ENCODE measurements around the gene ATXN3L.

Gene ATXN3L

GRCh38 chrX:13319953-13320352 is at the start of gene ATXN3L:
Gene ATXN3L, minus strand, starts transcription at chrX:13320053. Its CDS starts 119 bp downstream, at chrX:13319934.
- DNase-seq (ENCODE audit: low read depth in 1 of 2, low spot score in 1 of 2), result no peak

- no peak for DNase-seq (ENCODE audit: low read depth in 1 of 2, low spot score in 1 of 2)
These were observed 49.6 kb upstream of the ATXN3L start for GRCh38 chrX:13369256-13370030.

- no peak for DNase-seq (ENCODE audit: low read depth in 1 of 2, low spot score in 1 of 2)
These were observed 48.1 kb upstream of the ATXN3L start for GRCh38 chrX:13367950-13368349.

- DNase-seq (ENCODE audit: low read depth in 1 of 2, low spot score in 1 of 2), result no peak
These were observed 46.8 kb upstream of the ATXN3L start for GRCh38 chrX:13366698-13367097.

GRCh38 chrX:13365161-13365560 is 45.3 kb upstream of the ATXN3L start:
- no peak for DNase-seq (ENCODE audit: low read depth in 1 of 2, low spot score in 1 of 2)

- DNase-seq (ENCODE audit: low read depth in 1 of 2, low spot score in 1 of 2), result no peak
These were observed 44.5 kb upstream of the ATXN3L start for GRCh38 chrX:13364230-13364857.

GRCh38 chrX:13360146-13360545 is 40.3 kb upstream of the ATXN3L start:
- no peak for DNase-seq (ENCODE audit: low read depth in 1 of 2, low spot score in 1 of 2)

- no peak for DNase-seq (ENCODE audit: low read depth in 1 of 2, low spot score in 1 of 2)
These were observed 38.1 kb upstream of the ATXN3L start for GRCh38 chrX:13357925-13358324.

- DNase-seq (ENCODE audit: low read depth in 1 of 2, low spot score in 1 of 2), result no peak
These were observed 26.8 kb upstream of the ATXN3L start for GRCh38 chrX:13346646-13347045.

- no peak for DNase-seq (ENCODE audit: low read depth in 1 of 2, low spot score in 1 of 2)
These were observed 25.6 kb upstream of the ATXN3L start for GRCh38 chrX:13345438-13345837.

GRCh38 chrX:13345037-13345436 is 25.2 kb upstream of the ATXN3L start:
- DNase-seq (ENCODE audit: low read depth in 1 of 2, low spot score in 1 of 2), result no peak

- no peak for DNase-seq (ENCODE audit: low read depth in 1 of 2, low spot score in 1 of 2)
These were observed 21.7 kb upstream of the ATXN3L start for GRCh38 chrX:13341491-13342101.

- DNase-seq (ENCODE audit: low read depth in 1 of 2, low spot score in 1 of 2), result no peak
These were observed 20.4 kb upstream of the ATXN3L start for GRCh38 chrX:13340182-13340791.

GRCh38 chrX:13339607-13340006 is 19.8 kb upstream of the ATXN3L start:
- DNase-seq (ENCODE audit: low read depth in 1 of 2, low spot score in 1 of 2), result no peak

- DNase-seq (ENCODE audit: low read depth in 1 of 2, low spot score in 1 of 2), result no peak
These were observed 19.2 kb upstream of the ATXN3L start for GRCh38 chrX:13338996-13339515.

- DNase-seq (ENCODE audit: low read depth in 1 of 2, low spot score in 1 of 2), result no peak
These were observed 14.6 kb upstream of the ATXN3L start for GRCh38 chrX:13334491-13334890.

- no peak for DNase-seq (ENCODE audit: low read depth in 1 of 2, low spot score in 1 of 2)
These were observed 10.6 kb upstream of the ATXN3L start for GRCh38 chrX:13330446-13330845.

GRCh38 chrX:13327666-13328065 is 7.8 kb upstream of the ATXN3L start:
- DNase-seq (ENCODE audit: low read depth in 1 of 2, low spot score in 1 of 2), result no peak

GRCh38 chrX:13323241-13323640 is 3.4 kb upstream of the ATXN3L start:
- no peak for DNase-seq (ENCODE audit: low read depth in 1 of 2, low spot score in 1 of 2)

- DNase-seq (ENCODE audit: low read depth in 1 of 2, low spot score in 1 of 2), result no peak
These were observed 2.5 kb downstream of the ATXN3L start for GRCh38 chrX:13317366-13317765.

GRCh38 chrX:13311560-13311959 is 8.3 kb downstream of the ATXN3L start:
- no peak for DNase-seq (ENCODE audit: low read depth in 1 of 2, low spot score in 1 of 2)

- no peak for DNase-seq (ENCODE audit: low read depth in 1 of 2, low spot score in 1 of 2)
These were observed 10.2 kb downstream of the ATXN3L start for GRCh38 chrX:13309631-13310030.

Data from activated CD4-positive, alpha-beta T cell treated with anti-CD3 and anti-CD28 coated beads, Interleukin-2, amount 50 U/mL, for 24 hours (primary cell).